ENCODE results near the gene KASH5.

Gene KASH5

GRCh38 chr19:49441210-49441959 lies 53.3 kb downstream of the KASH5 start, which contains the start of gene SLC17A7 (continued):
- no peak; the same call in 1 of the 2 replicates for TF ChIP-seq ZBTB11 (tag by site-specific recombination; conservative IDR thresholded peaks at IDR 0.05; ENCODE audit: low read depth)
- no peak for TF ChIP-seq ZEB2 (tag by site-specific recombination; IDR thresholded peaks at IDR 0.05)
- TF ChIP-seq ZNF214 (tag by site-specific recombination; IDR thresholded peaks at IDR 0.05; ENCODE audit: borderline replicate concordance) = no peak
- no peak for TF ChIP-seq ZSCAN18 (tag by site-specific recombination; IDR thresholded peaks at IDR 0.05)
- no peak for TF ChIP-seq ZNF629 (tag by site-specific recombination; IDR thresholded peaks at IDR 0.05)
- no peak for TF ChIP-seq ZBTB20 (tag by site-specific recombination; IDR thresholded peaks at IDR 0.05)
- no peak for TF ChIP-seq ZNF830 (tag by site-specific recombination; IDR thresholded peaks at IDR 0.05; ENCODE audit: low read depth)
- no peak for TF ChIP-seq ZBTB1 (tag by site-specific recombination; IDR thresholded peaks at IDR 0.05)
- TF ChIP-seq ZNF624 (tag by site-specific recombination; IDR thresholded peaks at IDR 0.05) = no peak
- peak; percentile 23; the same call in 1 of the 2 replicates for TF ChIP-seq ZXDB (tag by site-specific recombination; IDR thresholded peaks at IDR 0.05)
- no peak for TF ChIP-seq ZNF639 (tag by site-specific recombination; IDR thresholded peaks at IDR 0.05)
- TF ChIP-seq KLF17 (tag by site-specific recombination; IDR thresholded peaks at IDR 0.05) = no peak; the same call in 1 of the 2 replicates
- no peak for TF ChIP-seq ZBTB21 (tag by site-specific recombination; IDR thresholded peaks at IDR 0.05)
- no peak for TF ChIP-seq ZNF488 (tag by site-specific recombination; IDR thresholded peaks at IDR 0.05)
- no peak for TF ChIP-seq WT1 (tag by site-specific recombination; IDR thresholded peaks at IDR 0.05)
- TF ChIP-seq ZNF510 (tag by site-specific recombination; IDR thresholded peaks at IDR 0.05; ENCODE audit: insufficient replicate concordance) = no peak
- no peak for TF ChIP-seq ZFP41 (tag by site-specific recombination; IDR thresholded peaks at IDR 0.05; ENCODE audit: borderline replicate concordance)
- TF ChIP-seq ZNF777 (tag by site-specific recombination; IDR thresholded peaks at IDR 0.05; ENCODE audit: borderline replicate concordance) = peak; percentile 59; the same call in 1 of the 2 replicates
- no peak for TF ChIP-seq ZNF248 (tag by site-specific recombination; IDR thresholded peaks at IDR 0.05)
- no peak for TF ChIP-seq ZNF23 (tag by site-specific recombination; IDR thresholded peaks at IDR 0.05; ENCODE audit: borderline replicate concordance)
- no peak for TF ChIP-seq ZNF423 (tag by site-specific recombination; IDR thresholded peaks at IDR 0.05)
- TF ChIP-seq SP2 (tag by site-specific recombination; IDR thresholded peaks at IDR 0.05) = peak; percentile 68
- TF ChIP-seq ZNF202 (tag by site-specific recombination; IDR thresholded peaks at IDR 0.05; ENCODE audit: borderline replicate concordance) = no peak
- TF ChIP-seq ZNF473 (tag by site-specific recombination; IDR thresholded peaks at IDR 0.05) = no peak
- TF ChIP-seq ZNF645 (tag by site-specific recombination; IDR thresholded peaks at IDR 0.05) = no peak
- TF ChIP-seq ZSCAN23 (tag by site-specific recombination; IDR thresholded peaks at IDR 0.05) = no peak
- TF ChIP-seq ZNF549 (tag by site-specific recombination; IDR thresholded peaks at IDR 0.05) = no peak
- no peak for TF ChIP-seq ZNF324 (tag by site-specific recombination; IDR thresholded peaks at IDR 0.05)
- TF ChIP-seq ZNF513 (tag by site-specific recombination; IDR thresholded peaks at IDR 0.05) = no peak
- TF ChIP-seq ZNF140 (tag by site-specific recombination; IDR thresholded peaks at IDR 0.05) = no peak

All from HEK293 (cell line).